ENCODE results near the gene NUDT19.

Gene NUDT19

DNA sequence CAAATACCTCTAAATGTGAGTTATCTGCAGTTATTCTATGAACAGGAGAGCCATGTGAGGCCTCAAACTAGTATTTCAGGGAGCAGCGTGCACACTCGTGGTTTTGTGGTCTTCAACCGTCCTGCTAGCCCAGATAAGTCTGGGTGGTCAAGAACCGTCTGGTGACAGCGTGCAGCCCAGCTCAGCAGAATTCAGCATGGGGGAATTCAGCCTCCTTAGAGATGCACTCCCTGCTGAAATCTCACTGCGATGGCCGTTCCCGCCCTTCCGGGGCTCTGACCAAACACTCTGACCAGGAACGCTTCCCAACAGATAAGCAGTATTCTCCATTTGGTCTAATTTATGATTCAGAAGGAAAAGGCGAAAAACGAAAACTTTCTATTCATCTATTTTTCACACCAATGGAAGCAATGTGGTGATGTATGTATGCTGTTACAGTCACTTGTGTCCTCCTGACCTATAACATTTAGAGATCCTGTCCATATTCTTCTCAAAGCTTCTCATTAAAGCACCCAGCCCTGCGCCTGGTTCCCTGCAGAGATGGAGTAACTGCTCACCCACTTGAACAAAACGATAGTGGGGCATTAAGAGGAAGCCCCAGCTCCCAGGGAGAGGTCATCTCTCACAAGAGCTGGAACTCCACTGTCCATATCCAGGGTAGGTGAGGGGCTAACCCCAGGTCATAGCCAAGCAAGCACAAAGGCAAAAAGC lies 19.6 kb upstream of the NUDT19 start:
- TF ChIP-seq, protein P1, sequence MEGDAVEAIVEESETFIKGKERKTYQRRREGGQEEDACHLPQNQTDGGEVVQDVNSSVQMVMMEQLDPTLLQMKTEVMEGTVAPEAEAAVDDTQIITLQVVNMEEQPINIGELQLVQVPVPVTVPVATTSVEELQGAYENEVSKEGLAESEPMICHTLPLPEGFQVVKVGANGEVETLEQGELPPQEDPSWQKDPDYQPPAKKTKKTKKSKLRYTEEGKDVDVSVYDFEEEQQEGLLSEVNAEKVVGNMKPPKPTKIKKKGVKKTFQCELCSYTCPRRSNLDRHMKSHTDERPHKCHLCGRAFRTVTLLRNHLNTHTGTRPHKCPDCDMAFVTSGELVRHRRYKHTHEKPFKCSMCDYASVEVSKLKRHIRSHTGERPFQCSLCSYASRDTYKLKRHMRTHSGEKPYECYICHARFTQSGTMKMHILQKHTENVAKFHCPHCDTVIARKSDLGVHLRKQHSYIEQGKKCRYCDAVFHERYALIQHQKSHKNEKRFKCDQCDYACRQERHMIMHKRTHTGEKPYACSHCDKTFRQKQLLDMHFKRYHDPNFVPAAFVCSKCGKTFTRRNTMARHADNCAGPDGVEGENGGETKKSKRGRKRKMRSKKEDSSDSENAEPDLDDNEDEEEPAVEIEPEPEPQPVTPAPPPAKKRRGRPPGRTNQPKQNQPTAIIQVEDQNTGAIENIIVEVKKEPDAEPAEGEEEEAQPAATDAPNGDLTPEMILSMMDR (IDR thresholded peaks at IDR 0.05) = no peak

DNA sequence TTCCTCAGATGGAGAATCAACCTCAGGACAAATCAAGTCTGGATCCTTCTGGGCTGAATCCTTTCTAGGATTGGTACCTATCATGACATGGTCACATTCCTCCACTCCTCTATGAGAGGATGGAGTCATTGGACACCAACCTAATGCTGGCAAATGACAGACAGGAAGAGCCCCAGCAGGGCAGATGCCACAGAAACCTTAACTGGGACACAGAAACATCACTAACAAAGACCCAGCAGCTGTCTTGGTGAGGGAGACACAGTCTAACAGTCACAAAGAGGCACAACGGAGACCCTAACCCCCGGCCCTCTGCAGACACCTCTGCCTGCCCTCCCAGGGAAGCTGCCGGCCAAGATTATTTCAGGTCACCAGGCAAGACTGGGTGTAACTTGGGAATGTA lies 18.8 kb upstream of the NUDT19 start:
- TF ChIP-seq, protein P1 (IDR thresholded peaks at IDR 0.05) = no peak

DNA sequence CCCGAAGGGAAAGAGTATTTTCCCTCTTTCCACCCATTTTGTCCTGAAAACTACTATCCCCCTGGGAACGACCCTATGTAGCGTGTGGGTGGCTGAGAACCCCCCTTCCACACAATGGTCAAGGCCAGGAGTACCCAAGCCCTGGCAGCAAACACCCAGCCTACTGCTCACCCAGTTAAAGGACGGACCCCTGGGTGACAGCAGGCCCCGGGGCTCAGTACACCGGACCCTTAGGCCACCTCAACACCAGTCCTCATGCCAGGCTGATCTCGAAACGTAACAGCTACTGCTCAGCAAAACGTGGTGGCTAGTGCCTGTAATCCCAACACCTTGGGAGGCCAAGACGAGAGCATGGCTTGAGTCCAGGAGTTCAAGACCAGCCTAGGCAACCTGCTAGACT lies 18.0 kb upstream of the NUDT19 start:
- TF ChIP-seq, protein P1 (IDR thresholded peaks at IDR 0.05) = no peak

DNA sequence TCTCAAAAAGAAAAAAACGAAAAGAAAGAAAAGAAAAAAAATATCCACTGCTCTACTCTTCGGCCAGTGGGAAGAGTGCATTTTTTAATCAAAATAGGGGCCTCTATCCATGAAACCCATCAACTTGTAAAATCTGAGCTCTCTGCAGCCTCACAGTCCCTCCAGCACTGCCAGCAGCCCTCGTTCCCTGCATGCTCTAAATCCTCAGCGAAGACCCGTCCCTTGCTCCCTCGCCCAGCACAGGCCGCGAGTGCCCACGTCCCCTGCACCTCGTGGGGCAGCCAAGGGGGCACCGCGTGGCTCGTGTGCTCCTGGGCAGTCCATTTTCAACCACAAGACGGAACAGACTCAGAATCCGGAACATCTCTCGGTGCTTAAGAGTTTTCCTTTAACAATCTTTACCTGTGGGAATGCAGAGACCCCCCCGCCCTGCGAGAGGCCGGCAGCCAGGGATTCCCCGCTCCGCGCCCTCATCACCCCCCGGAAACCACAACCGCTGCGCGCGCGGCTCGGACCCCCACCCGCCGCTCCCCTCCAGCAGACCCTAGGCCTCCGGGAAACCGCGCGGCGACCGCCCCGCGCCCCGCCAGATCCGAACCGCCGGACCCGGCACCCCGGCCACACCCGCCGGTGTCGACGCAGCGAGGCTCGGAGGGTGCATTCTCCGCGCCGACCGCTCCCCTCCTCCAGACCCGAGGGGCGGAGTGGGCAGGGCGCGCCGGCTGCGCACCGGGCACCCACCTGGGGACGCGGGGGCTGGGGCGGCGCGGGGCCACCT lies 17.3 kb upstream of the NUDT19 start:
- TF ChIP-seq, protein P1 (IDR thresholded peaks at IDR 0.05) = no peak

DNA sequence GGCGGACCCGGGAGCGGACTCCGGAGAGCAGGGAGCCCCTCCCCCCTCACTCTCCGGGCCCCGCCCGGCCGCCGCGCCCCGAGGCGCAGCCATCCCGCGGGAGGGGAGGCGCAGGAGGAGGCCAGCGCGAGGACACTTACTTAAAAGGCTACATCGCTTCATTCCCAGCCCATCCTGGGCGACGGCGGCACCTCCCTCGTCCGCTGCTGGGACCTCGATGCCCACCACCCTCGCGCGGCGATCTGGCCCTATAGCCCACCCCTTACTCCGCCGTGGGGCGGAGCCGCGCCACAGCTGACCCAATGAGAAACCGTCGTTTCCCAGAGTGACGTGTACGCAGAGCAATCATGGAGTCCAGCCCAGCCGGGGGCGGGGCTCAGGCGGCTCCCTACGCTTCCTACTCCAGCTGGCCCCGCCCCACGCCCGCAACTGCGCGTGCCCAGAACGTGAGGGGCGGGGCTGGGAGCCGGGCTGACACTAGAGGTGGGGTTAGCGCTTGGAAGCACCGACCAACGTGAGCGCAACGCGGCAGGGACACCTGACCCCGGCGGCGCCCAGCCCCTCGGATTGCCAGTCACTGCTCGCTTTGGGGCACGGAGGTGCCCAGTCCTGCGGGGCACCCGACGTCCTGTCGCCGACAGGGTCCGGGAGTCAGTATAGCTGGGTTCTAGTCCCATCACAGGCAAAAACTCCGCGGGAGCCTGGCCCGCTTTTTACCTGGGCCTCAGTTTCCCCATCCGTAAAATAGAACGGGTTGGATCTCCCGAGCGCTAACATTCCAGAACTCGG lies 16.5 kb upstream of the NUDT19 start, which contains the start of gene ANKRD27:
ANKRD27 (minus strand) TSS at position 250 of the 789 bp plus-strand sequence. CDS start 16,165 bp downstream, outside the sequence.
- TF ChIP-seq, protein P1 (IDR thresholded peaks at IDR 0.05) = no peak

DNA sequence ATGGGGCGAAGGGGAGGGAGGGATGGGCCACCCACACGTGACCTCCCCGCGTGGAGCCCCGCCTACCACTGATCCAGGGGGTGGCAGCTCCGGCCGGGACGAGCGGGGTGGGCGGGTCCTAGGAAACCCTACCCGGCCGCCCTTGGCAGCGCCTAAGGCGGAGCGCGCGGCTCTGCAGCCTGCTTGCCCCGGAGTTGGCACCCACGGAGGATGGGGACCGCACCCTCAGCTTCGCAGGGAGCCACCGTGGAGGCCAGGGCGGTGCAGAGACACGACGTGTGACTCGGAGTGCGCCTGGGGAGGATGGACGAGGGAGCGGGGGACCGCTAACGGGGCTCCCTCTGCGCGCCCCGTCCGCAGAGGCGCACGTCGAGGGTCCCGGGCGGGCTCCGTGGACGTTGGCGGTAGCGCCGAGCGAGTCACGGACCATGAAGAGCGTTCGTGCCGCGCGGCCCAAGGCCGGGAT lies 15.9 kb upstream of the NUDT19 start, which contains the start of gene RGS9BP:
RGS9BP (plus strand) TSS at position 129 of the 466 bp plus-strand sequence. CDS start 416 bp downstream, outside the sequence.
- TF ChIP-seq, protein P1 (IDR thresholded peaks at IDR 0.05) = no peak
